WTC11 (cell line): ENCODE results near the gene ROBO1. TPM values are rescaled to one million over a fixed set of nuclear protein-coding genes. Genes with fewer than 3 reads are reported as not detected.

ENCODE experiments used
- ATAC-seq: fragments of 200-7000 bp; cut with Tn5 transposase; 2 replicates; pipeline ENCODE4 v1.10.0; 2021; ENCODE audit warnings: mild to moderate bottlenecking, moderate library complexity
- CTCF ChIA-PET: fragments of 300-600 bp; sonication (Branson Sonifier 250); formaldehyde crosslinking; loops from one replicate; lab custom pipeline; 2021; ENCODE audit warnings: antibody characterized with exemption; lab: Charles Lee
- POLR2A ChIA-PET: fragments of 350-600 bp; sonication (Branson Sonifier 250); formaldehyde crosslinking; loops from one replicate; lab custom pipeline; 2021; ENCODE audit warnings: antibody characterized with exemption; lab: Charles Lee
- DNase-seq: peaks from one replicate; pipeline ENCODE4 v3.0.0; 2021; ENCODE audit warnings: low spot score
- H3K27ac Mint-ChIP-seq: 2 replicates; pipeline ENCODE4 v1.8.0; 2021; ENCODE audit warnings: mixed read lengths
- H3K27me3 Mint-ChIP-seq: 2 replicates; pipeline ENCODE4 v1.8.0; 2021; ENCODE audit warnings: low read depth, mild to moderate bottlenecking, moderate library complexity, mixed read lengths
- H3K36me3 Mint-ChIP-seq: 2 replicates; pipeline ENCODE4 v1.8.0; 2021; ENCODE audit warnings: mixed read lengths
- H3K4me1 Mint-ChIP-seq: 2 replicates; pipeline ENCODE4 v1.8.0; 2022; ENCODE audit warnings: mixed read lengths
- H3K4me3 Mint-ChIP-seq: 2 replicates; pipeline ENCODE4 v1.8.0; 2021; ENCODE audit warnings: mild to moderate bottlenecking, moderate library complexity, mixed read lengths
- H3K9me3 Mint-ChIP-seq: 2 replicates; pipeline ENCODE4 v1.8.0; 2021; ENCODE audit warnings: mixed read lengths
- AFF4 ChIP-seq: sonication (generic); formaldehyde crosslinking; IDR thresholded peaks from 2 replicates; pipeline ENCODE4 v1.8.1; 2023; ENCODE audit warnings: mild to moderate bottlenecking, missing genetic modification reagents, borderline replicate concordance
- ESRRA ChIP-seq: sonication (generic); formaldehyde crosslinking; IDR thresholded peaks from 2 replicates; pipeline ENCODE4 v1.8.1; 2022; ENCODE audit warnings: mild to moderate bottlenecking, missing genetic modification reagents, borderline replicate concordance
- ETV6 ChIP-seq: sonication (generic); formaldehyde crosslinking; IDR thresholded peaks from 2 replicates; pipeline ENCODE4 v1.8.1; 2022; ENCODE audit warnings: mild to moderate bottlenecking, missing genetic modification reagents
- GRHL2 ChIP-seq: fragments of 250-450 bp; sonication (Bioruptor Pico); IDR thresholded peaks from 2 replicates; pipeline ENCODE4 v1.8.0; 2022; ENCODE audit warnings: mild to moderate bottlenecking, moderate library complexity; ENCODE audit not compliant: insufficient replicate concordance, severe bottlenecking
- NFATC4 ChIP-seq: fragments of 250-450 bp; sonication (Bioruptor Pico); IDR thresholded peaks from 2 replicates; pipeline ENCODE4 v1.9.0; 2021; ENCODE audit warnings: mild to moderate bottlenecking
- SMAD3 ChIP-seq: sonication (generic); formaldehyde crosslinking; IDR thresholded peaks from 2 replicates; pipeline ENCODE4 v1.8.0; 2022; ENCODE audit warnings: missing genetic modification reagents, mild to moderate bottlenecking, borderline replicate concordance
- SOX15 ChIP-seq: fragments of 250-450 bp; sonication (Bioruptor Pico); IDR thresholded peaks from 2 replicates; pipeline ENCODE4 v1.9.0; 2021; ENCODE audit warnings: mild to moderate bottlenecking
- ZBTB43 ChIP-seq: sonication (generic); formaldehyde crosslinking; IDR thresholded peaks from 2 replicates; pipeline ENCODE4 v1.8.1; 2023; ENCODE audit warnings: mild to moderate bottlenecking, missing genetic modification reagents
- ZNF121 ChIP-seq: sonication (generic); formaldehyde crosslinking; IDR thresholded peaks from 2 replicates; pipeline ENCODE4 v1.8.0; 2023; ENCODE audit warnings: missing genetic modification reagents
- ZNF317 ChIP-seq: sonication (generic); formaldehyde crosslinking; IDR thresholded peaks from 2 replicates; pipeline ENCODE4 v1.8.1; 2023; ENCODE audit warnings: low read depth, mild to moderate bottlenecking, moderate library complexity, missing genetic modification reagents, borderline replicate concordance
- ZNF396 ChIP-seq: fragments of 250-450 bp; sonication (Bioruptor Pico); IDR thresholded peaks from 2 replicates; pipeline ENCODE4 v1.8.0; 2021; ENCODE audit warnings: mild to moderate bottlenecking, moderate library complexity, borderline replicate concordance
- total RNA-seq: library from RNA; stranded (reverse); gene quantifications from 3 replicates; pipeline ENCODE4 v1.2.3, GENCODE V29; 2021
- TF ChIP-seq, protein P1 (sequence below): sonication (generic); formaldehyde crosslinking; IDR thresholded peaks from 2 replicates; pipeline ENCODE4 v1.8.0; 2023; ENCODE audit warnings: missing genetic modification reagents, mild to moderate bottlenecking, borderline replicate concordance
- TF ChIP-seq, protein P2 (sequence below): sonication (generic); formaldehyde crosslinking; IDR thresholded peaks from 2 replicates; pipeline ENCODE4 v1.8.0; 2022; ENCODE audit warnings: mild to moderate bottlenecking, missing genetic modification reagents
- TF ChIP-seq, protein P3 (sequence below): fragments of 250-450 bp; sonication (Bioruptor Pico); IDR thresholded peaks from 2 replicates; pipeline ENCODE4 v1.9.0; 2021; ENCODE audit warnings: mild to moderate bottlenecking
- TF ChIP-seq, protein P4 (sequence below): sonication (generic); formaldehyde crosslinking; IDR thresholded peaks from 2 replicates; pipeline ENCODE4 v1.8.0; 2022; ENCODE audit warnings: mild to moderate bottlenecking, missing genetic modification reagents
- TF ChIP-seq, protein P5 (sequence below): fragments of 250-450 bp; sonication (Bioruptor Pico); IDR thresholded peaks from 2 replicates; pipeline ENCODE4 v1.9.0; 2021; ENCODE audit warnings: moderate library complexity, mild to moderate bottlenecking, inconsistent platforms, borderline replicate concordance

The ROBO1 gene
- total RNA-seq, 1 experiment from 2014 or later: 90.9 TPM

DNA sequence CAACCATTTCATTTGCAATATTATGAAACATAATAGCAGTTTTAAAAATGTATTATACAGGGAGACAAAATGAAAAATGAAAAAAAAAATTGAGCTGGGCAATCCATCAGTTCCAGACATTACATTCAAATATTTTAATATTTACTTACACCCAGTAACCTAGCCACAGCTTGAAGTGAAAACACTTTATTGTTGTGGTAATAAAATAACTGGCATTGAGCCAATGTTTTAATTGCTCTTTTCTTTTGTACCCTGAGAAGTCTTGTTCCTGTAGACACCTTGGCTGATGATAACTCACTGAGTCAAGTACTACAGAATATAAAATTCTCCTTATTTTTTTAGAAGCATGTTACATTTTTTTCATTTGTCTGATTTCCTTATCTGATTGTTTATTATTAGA lies 180.6 kb downstream of the ROBO1 start (continued):
- TF ChIP-seq, protein P1, sequence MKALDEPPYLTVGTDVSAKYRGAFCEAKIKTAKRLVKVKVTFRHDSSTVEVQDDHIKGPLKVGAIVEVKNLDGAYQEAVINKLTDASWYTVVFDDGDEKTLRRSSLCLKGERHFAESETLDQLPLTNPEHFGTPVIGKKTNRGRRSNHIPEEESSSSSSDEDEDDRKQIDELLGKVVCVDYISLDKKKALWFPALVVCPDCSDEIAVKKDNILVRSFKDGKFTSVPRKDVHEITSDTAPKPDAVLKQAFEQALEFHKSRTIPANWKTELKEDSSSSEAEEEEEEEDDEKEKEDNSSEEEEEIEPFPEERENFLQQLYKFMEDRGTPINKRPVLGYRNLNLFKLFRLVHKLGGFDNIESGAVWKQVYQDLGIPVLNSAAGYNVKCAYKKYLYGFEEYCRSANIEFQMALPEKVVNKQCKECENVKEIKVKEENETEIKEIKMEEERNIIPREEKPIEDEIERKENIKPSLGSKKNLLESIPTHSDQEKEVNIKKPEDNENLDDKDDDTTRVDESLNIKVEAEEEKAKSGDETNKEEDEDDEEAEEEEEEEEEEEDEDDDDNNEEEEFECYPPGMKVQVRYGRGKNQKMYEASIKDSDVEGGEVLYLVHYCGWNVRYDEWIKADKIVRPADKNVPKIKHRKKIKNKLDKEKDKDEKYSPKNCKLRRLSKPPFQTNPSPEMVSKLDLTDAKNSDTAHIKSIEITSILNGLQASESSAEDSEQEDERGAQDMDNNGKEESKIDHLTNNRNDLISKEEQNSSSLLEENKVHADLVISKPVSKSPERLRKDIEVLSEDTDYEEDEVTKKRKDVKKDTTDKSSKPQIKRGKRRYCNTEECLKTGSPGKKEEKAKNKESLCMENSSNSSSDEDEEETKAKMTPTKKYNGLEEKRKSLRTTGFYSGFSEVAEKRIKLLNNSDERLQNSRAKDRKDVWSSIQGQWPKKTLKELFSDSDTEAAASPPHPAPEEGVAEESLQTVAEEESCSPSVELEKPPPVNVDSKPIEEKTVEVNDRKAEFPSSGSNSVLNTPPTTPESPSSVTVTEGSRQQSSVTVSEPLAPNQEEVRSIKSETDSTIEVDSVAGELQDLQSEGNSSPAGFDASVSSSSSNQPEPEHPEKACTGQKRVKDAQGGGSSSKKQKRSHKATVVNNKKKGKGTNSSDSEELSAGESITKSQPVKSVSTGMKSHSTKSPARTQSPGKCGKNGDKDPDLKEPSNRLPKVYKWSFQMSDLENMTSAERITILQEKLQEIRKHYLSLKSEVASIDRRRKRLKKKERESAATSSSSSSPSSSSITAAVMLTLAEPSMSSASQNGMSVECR (CRISPR knock-in tag): no peak
- TF ChIP-seq, protein P2, sequence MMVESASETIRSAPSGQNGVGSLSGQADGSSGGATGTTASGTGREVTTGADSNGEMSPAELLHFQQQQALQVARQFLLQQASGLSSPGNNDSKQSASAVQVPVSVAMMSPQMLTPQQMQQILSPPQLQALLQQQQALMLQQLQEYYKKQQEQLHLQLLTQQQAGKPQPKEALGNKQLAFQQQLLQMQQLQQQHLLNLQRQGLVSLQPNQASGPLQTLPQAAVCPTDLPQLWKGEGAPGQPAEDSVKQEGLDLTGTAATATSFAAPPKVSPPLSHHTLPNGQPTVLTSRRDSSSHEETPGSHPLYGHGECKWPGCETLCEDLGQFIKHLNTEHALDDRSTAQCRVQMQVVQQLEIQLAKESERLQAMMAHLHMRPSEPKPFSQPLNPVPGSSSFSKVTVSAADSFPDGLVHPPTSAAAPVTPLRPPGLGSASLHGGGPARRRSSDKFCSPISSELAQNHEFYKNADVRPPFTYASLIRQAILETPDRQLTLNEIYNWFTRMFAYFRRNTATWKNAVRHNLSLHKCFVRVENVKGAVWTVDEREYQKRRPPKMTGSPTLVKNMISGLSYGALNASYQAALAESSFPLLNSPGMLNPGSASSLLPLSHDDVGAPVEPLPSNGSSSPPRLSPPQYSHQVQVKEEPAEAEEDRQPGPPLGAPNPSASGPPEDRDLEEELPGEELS: no peak
- TF ChIP-seq GRHL2 (CRISPR knock-in tag) (no peak), NFATC4 (no peak), ZNF317 (CRISPR knock-in tag) (no peak), AFF4 (CRISPR knock-in tag) (no peak), ZNF121 (CRISPR knock-in tag) (no peak)
- TF ChIP-seq, protein P3, sequence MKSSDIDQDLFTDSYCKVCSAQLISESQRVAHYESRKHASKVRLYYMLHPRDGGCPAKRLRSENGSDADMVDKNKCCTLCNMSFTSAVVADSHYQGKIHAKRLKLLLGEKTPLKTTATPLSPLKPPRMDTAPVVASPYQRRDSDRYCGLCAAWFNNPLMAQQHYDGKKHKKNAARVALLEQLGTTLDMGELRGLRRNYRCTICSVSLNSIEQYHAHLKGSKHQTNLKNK: no peak
- TF ChIP-seq, all 79 proteins: peak for 0

DNA sequence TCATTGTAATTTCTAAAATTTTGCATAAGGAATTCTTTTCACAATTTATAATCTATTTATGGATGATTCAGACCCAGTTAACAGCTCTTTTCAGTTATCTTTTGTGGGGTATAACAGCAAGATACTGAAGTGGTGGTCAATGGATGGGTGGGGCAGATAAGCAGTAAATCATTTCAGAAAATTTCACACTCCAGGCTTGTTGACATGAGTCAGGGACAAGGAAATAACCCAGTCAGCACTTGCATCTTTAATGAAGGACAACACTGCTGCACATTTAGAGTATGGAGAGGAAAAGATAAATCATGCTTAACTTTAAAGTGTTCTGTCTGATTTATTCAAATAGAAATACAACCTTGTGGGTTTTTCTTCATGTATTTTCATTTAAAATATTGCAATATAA lies 181.6 kb downstream of the ROBO1 start:
- ChIA-PET CTCF (no interaction called here), POLR2A (no interaction called here)
- H3K9me3 Mint-ChIP-seq: no peaks in the 10 kb centered on the region
- peaks cover 75% of the 10 kb centered on the region for H3K27me3 Mint-ChIP-seq
- H3K4me1 Mint-ChIP-seq: peaks cover 13% of the 10 kb centered on the region
- ATAC-seq (no peak), DNase-seq (no peak)
- H3K27ac Mint-ChIP-seq: no peak overlapping the region
- no peaks in the 10 kb centered on the region for H3K36me3 Mint-ChIP-seq
- no peak overlapping the region for H3K4me3 Mint-ChIP-seq
- TF ChIP-seq ZBTB43 (CRISPR knock-in tag) (no peak), ETV6 (CRISPR knock-in tag) (no peak), ZNF396 (CRISPR knock-in tag) (no peak), SMAD3 (CRISPR knock-in tag) (no peak), SOX15 (CRISPR knock-in tag) (no peak), AFF4 (CRISPR knock-in tag) (no peak), ESRRA (CRISPR knock-in tag) (no peak)
- TF ChIP-seq, protein P4, sequence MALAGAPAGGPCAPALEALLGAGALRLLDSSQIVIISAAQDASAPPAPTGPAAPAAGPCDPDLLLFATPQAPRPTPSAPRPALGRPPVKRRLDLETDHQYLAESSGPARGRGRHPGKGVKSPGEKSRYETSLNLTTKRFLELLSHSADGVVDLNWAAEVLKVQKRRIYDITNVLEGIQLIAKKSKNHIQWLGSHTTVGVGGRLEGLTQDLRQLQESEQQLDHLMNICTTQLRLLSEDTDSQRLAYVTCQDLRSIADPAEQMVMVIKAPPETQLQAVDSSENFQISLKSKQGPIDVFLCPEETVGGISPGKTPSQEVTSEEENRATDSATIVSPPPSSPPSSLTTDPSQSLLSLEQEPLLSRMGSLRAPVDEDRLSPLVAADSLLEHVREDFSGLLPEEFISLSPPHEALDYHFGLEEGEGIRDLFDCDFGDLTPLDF (CRISPR knock-in tag): no peak
- TF ChIP-seq, protein P5, sequence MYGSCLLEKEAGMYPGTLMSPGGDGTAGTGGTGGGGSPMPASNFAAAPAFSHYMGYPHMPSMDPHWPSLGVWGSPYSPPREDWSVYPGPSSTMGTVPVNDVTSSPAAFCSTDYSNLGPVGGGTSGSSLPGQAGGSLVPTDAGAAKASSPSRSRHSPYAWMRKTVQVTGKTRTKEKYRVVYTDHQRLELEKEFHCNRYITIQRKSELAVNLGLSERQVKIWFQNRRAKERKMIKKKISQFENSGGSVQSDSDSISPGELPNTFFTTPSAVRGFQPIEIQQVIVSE: no peak
